K562 (cell line): Measurements from ENCODE around the gene THADA. TPM values are rescaled to one million over a fixed set of nuclear protein-coding genes. Genes with fewer than 3 reads are reported as not detected.

Experiments
- PHTF2 ChIP-seq: fragments of 250-450 bp; sonication (Bioruptor Pico); IDR thresholded peaks from 2 replicates; pipeline ENCODE4 v1.5.0; 2021; ENCODE audit warnings: mild to moderate bottlenecking
- ZBTB17 ChIP-seq: fragments of 450-650 bp; formaldehyde crosslinking; IDR thresholded peaks from 2 replicates; pipeline ENCODE4 v1.4.0; 2020; ENCODE audit warnings: mild to moderate bottlenecking
- ZNF431 ChIP-seq: sonication (generic); formaldehyde crosslinking; IDR thresholded peaks from 2 replicates; pipeline ENCODE4 v1.8.0; 2022; ENCODE audit warnings: mild to moderate bottlenecking, missing genetic modification reagents
- ZNF589 ChIP-seq: fragments of 200-800 bp; sonication (Bioruptor generic); IDR thresholded peaks from 2 replicates; pipeline ENCODE4 v1.6.1; 2016; ENCODE audit warnings: low read depth, missing genetic modification characterization, missing compliant biosample characterization
- ZNF695 ChIP-seq: fragments of 450-650 bp; formaldehyde crosslinking; IDR thresholded peaks from 2 replicates; pipeline ENCODE4 v1.4.0; 2020; ENCODE audit warnings: mild to moderate bottlenecking, moderate library complexity
- polyA plus RNA-seq, 8 experiments: library from polyadenylated mRNA; depleted of rRNA in 4 of 8; stranded (reverse) in 5 of 8; unstranded in 3 of 8; fragments of >200 nt; fragmentation: Nextera tagmentation in 2 of 8; fragmentation: Illumina TruSeq in 1 of 8; extraction: Ambion mirVana in 2 of 8; extraction: Trizol in 1 of 8; gene quantifications; 2 replicates each; pipeline versions ENCODE4 v1.2.1 to v1.2.3, GENCODE V29; 2011 to 2014; ENCODE audit warnings: inconsistent platforms in 1 of 8, missing spikeins in 1 of 8
- total RNA-seq, 7 experiments: library from RNA; depleted of rRNA in 6 of 7; stranded (reverse); fragments of >200 nt in 6 of 7; fragmentation: Illumina TruSeq in 2 of 7; extraction: Trizol in 2 of 7; gene quantifications; 2 replicates each; pipeline versions ENCODE4 v1.2.1 to v1.2.3, GENCODE V29; 2011 to 2021; ENCODE audit warnings: low replicate concordance in 1 of 7
- TF ChIP-seq, protein P1 (sequence below), 2 experiments: fragments of 450-650 bp in 1 of 2; sonication (generic) in 1 of 2; formaldehyde crosslinking in 1 of 2; IDR thresholded peaks; 2 replicates each; pipeline versions ENCODE4 v1.7.1 to v1.9.0; 2016 to 2022; ENCODE audit warnings: inconsistent platforms in 1 of 2, mild to moderate bottlenecking in 1 of 2, missing genetic modification reagents in 1 of 2
- TF ChIP-seq, protein P2 (sequence below), 2 experiments: IDR thresholded peaks; 2 replicates each; pipeline ENCODE4 v1.6.1; 2011; ENCODE audit warnings: borderline replicate concordance in 1 of 2, control low read depth in 1 of 2, low read depth in 1 of 2, low read length in 1 of 2, mild to moderate bottlenecking in 1 of 2, mixed read lengths in 1 of 2, moderate library complexity in 1 of 2; ENCODE audit not compliant: insufficient read depth in 1 of 2, insufficient read length in 1 of 2, poor library complexity in 1 of 2, severe bottlenecking in 1 of 2; ENCODE audit errors: extremely low read depth in 1 of 2

Gene THADA
- total and polyA plus RNA-seq, 9 of the 15 experiments (the other 6 are each of a cell fraction or from before 2014, with no cell fraction given) = 17.8 to 34.7 (median 31.9) TPM

DNA sequence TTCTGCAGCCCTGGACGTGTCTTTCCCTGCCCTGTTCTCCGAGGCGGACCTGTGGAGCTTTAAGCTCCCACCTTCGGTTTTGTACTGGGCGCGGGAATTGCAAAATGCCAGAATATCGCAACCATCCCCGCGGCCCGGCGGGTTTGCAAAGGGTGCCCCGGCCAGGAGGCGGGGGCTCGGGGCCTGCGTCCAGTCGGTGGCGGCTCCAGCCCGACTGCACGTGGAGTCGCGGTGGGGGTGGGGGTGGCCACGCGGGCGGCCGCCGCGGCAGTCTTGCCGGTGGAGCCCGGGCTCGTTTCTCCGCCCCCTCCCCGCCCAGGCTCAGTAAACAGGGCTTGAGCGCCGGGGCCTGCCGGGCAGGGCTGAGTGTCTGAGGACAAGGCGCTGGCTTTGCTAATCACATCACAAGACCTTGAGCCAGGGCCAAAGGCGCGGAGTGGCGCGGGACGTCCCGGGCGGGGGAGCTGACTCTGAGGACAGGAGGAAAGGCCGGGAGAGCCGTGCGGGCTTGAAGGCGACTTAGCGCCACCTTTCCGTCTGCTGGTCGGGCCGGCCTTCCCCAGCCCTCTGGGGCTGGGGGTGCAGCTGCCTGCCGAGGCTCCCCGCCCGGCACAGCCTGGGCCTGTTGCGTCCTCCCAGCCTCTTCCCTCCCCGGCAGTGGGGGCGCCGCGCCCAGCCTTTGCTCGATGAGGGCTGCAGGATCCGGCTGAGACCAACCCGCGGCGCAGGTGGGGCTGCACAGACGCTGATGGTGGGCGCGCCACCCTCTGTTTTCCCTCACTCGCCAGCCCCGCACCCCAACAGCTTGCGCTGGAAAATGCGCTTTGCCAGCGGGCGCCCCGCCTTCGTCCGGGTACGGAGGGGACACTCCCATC is 368.6 kb downstream of the THADA start (continued):
- TF ChIP-seq, protein P1, sequence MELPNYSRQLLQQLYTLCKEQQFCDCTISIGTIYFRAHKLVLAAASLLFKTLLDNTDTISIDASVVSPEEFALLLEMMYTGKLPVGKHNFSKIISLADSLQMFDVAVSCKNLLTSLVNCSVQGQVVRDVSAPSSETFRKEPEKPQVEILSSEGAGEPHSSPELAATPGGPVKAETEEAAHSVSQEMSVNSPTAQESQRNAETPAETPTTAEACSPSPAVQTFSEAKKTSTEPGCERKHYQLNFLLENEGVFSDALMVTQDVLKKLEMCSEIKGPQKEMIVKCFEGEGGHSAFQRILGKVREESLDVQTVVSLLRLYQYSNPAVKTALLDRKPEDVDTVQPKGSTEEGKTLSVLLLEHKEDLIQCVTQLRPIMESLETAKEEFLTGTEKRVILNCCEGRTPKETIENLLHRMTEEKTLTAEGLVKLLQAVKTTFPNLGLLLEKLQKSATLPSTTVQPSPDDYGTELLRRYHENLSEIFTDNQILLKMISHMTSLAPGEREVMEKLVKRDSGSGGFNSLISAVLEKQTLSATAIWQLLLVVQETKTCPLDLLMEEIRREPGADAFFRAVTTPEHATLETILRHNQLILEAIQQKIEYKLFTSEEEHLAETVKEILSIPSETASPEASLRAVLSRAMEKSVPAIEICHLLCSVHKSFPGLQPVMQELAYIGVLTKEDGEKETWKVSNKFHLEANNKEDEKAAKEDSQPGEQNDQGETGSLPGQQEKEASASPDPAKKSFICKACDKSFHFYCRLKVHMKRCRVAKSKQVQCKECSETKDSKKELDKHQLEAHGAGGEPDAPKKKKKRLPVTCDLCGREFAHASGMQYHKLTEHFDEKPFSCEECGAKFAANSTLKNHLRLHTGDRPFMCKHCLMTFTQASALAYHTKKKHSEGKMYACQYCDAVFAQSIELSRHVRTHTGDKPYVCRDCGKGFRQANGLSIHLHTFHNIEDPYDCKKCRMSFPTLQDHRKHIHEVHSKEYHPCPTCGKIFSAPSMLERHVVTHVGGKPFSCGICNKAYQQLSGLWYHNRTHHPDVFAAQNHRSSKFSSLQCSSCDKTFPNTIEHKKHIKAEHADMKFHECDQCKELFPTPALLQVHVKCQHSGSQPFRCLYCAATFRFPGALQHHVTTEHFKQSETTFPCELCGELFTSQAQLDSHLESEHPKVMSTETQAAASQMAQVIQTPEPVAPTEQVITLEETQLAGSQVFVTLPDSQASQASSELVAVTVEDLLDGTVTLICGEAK (IDR thresholded peaks at IDR 0.05) = no peak; the same call in 1 of the 2 replicates
- TF ChIP-seq, protein P1 (CRISPR knock-in tag; IDR thresholded peaks at IDR 0.05) = no peak
- TF ChIP-seq, protein P2, sequence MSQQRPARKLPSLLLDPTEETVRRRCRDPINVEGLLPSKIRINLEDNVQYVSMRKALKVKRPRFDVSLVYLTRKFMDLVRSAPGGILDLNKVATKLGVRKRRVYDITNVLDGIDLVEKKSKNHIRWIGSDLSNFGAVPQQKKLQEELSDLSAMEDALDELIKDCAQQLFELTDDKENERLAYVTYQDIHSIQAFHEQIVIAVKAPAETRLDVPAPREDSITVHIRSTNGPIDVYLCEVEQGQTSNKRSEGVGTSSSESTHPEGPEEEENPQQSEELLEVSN (IDR thresholded peaks at IDR 0.05; ENCODE audit: borderline replicate concordance in 1 of 2, extremely low read depth in 1 of 2, insufficient read depth in 1 of 2, insufficient read length in 1 of 2, low read depth in 1 of 2, low read length in 1 of 2, poor library complexity in 1 of 2, severe bottlenecking in 1 of 2) = peak; percentile 67 to 78
- TF ChIP-seq PHTF2 (CRISPR knock-in tag) (no peak), ZNF589 (CRISPR knock-in tag) (peak; percentile 33; the same call in 1 of the 2 replicates), ZNF695 (CRISPR knock-in tag) (no peak), ZNF431 (CRISPR knock-in tag) (peak; percentile 61; the same call in 1 of the 2 replicates), ZBTB17 (CRISPR knock-in tag) (peak; percentile 26; the same call in 1 of the 2 replicates)
